ENCODE results near the gene METTL8.

GRCh38 chr2:171346723-171347557, 86.8 kb downstream of the METTL8 start:
- TF ChIP-seq CTCF (IDR thresholded peaks at IDR 0.05) (no peak), POLR2A (IDR thresholded peaks at IDR 0.05) (no peak)

Data from thyroid gland (tissue), 4 donors.